Mesothelial cell of epicardium (in vitro differentiated cells): ENCODE measurements around the gene DLGAP1. TPM values are rescaled to one million over a fixed set of nuclear protein-coding genes. Genes with fewer than 3 reads are reported as not detected.
"Not testable (repeated sequence)": the region's sequence is repeated elsewhere in the genome, so short reads cannot be mapped to it uniquely, and the experiment has no call there.

Experiments used
- DNase-seq, 2 experiments: peaks; one replicate each; pipeline ENCODE4 v3.0.0; 2021; ENCODE audit warnings: low spot score in 2 of 2; ENCODE audit not compliant: unreplicated experiment in 2 of 2
- H3K27ac Mint-ChIP-seq: 2 replicates; pipeline ENCODE4 v1.8.0; 2021; ENCODE audit warnings: mixed read lengths
- H3K27me3 Mint-ChIP-seq: 2 replicates; pipeline ENCODE4 v1.8.0; 2021; ENCODE audit warnings: low read depth, mixed read lengths
- H3K36me3 Mint-ChIP-seq: 2 replicates; pipeline ENCODE4 v1.8.0; 2021; ENCODE audit warnings: mixed read lengths
- H3K4me1 Mint-ChIP-seq: 2 replicates; pipeline ENCODE4 v1.8.0; 2021; ENCODE audit warnings: mixed read lengths
- H3K4me3 Mint-ChIP-seq: 2 replicates; pipeline ENCODE4 v1.8.0; 2021; ENCODE audit warnings: mild to moderate bottlenecking, moderate library complexity, mixed read lengths
- H3K9me3 Mint-ChIP-seq: 2 replicates; pipeline ENCODE4 v1.8.0; 2021; ENCODE audit warnings: mixed read lengths
- total RNA-seq: library from RNA; stranded (reverse); gene quantifications from 3 replicates; pipeline ENCODE4 v1.2.1, GENCODE V29; 2021
- TF ChIP-seq, protein P1 (sequence below): fragments of 200-600 bp; sonication (generic); IDR thresholded peaks from one replicate; pipeline ENCODE4 v1.5.0; 2021; ENCODE audit warnings: antibody characterized with exemption; ENCODE audit not compliant: unreplicated experiment

DLGAP1 gene
- total RNA-seq, 1 donor from 2014 or later: 4.6 TPM

DNA sequence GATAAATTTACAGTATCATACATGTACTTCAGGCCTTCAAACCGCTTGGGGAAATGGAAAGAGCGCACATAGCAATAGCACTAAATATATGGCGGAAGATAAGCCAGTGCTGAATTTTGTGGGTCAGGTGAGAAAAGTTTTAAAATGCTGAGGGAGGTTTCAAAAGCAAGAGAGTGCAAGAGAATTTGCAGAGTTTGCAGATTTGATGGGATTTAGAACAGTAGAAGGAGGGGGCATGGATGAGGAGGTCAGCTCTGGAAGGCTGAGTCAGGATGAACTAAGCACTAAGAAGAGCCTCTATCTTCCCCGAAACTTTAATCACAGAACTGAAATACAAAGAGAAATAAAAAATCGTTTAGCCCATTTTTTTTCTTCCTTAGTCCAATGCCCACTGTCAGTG is 145.9 kb downstream of the DLGAP1 start:
- no peaks in the 10 kb centered on the region for H3K4me1 Mint-ChIP-seq
- no peaks in the 10 kb centered on the region for H3K36me3 Mint-ChIP-seq
- no peak overlapping the region for H3K27ac Mint-ChIP-seq
- peaks cover 3% of the 10 kb centered on the region for H3K27me3 Mint-ChIP-seq
- no peak overlapping the region for H3K4me3 Mint-ChIP-seq
- H3K9me3 Mint-ChIP-seq: no peaks in the 10 kb centered on the region
- TF ChIP-seq, protein P1, sequence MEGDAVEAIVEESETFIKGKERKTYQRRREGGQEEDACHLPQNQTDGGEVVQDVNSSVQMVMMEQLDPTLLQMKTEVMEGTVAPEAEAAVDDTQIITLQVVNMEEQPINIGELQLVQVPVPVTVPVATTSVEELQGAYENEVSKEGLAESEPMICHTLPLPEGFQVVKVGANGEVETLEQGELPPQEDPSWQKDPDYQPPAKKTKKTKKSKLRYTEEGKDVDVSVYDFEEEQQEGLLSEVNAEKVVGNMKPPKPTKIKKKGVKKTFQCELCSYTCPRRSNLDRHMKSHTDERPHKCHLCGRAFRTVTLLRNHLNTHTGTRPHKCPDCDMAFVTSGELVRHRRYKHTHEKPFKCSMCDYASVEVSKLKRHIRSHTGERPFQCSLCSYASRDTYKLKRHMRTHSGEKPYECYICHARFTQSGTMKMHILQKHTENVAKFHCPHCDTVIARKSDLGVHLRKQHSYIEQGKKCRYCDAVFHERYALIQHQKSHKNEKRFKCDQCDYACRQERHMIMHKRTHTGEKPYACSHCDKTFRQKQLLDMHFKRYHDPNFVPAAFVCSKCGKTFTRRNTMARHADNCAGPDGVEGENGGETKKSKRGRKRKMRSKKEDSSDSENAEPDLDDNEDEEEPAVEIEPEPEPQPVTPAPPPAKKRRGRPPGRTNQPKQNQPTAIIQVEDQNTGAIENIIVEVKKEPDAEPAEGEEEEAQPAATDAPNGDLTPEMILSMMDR: no peak
- no peak for DNase-seq

DNA sequence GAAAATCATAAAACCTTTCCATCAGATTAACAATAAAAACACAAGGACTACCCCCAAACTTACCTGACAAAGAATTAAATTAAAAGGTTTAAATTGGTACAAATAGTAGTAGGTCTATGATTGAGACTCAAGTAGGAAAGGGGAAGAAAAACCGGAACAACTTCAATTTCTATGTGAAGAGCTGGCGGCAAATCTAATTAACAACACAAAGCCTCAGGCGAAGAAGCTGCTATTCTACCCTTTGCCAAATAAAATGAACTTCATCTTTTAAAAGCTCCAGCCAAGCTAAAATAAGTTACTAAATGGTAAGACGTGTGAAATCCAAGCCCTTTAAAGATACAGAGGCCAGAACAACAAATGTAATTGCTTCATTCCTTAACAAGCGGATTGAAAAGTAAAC is 146.5 kb downstream of the DLGAP1 start:
- no peaks in the 10 kb centered on the region for H3K36me3 Mint-ChIP-seq
- no peak overlapping the region for H3K4me3 Mint-ChIP-seq
- DNase-seq: no peak
- H3K27me3 Mint-ChIP-seq: peaks cover 3% of the 10 kb centered on the region
- no peak overlapping the region for H3K27ac Mint-ChIP-seq
- TF ChIP-seq, protein P1: no peak
- no peaks in the 10 kb centered on the region for H3K4me1 Mint-ChIP-seq
- no peaks in the 10 kb centered on the region for H3K9me3 Mint-ChIP-seq

DNA sequence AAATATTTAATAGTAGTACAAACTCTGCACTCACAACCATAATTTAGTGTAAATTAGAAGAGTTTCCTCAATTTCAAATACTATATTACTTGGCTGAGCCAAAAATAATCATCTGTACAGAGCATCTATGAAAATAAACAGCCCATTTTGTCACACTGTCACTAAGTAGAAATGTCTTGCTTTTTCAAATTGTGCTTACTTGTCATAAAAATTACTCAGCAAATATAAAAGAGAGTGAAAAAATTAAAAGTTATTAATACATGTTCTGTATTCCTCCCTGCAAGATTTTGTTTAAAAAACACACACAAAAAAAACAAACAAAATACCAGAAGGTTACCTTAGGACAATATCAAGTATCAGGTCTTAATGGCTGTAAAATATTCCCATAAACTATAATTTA is 155.7 kb downstream of the DLGAP1 start:
- Mint-ChIP-seq H3K9me3 (no peaks in the 10 kb centered on the region), H3K27ac (no peak overlapping the region), H3K27me3 (peaks cover 5% of the 10 kb centered on the region), H3K36me3 (no peaks in the 10 kb centered on the region), H3K4me1 (no peaks in the 10 kb centered on the region), H3K4me3 (no peak overlapping the region)
- DNase-seq: no peak
- TF ChIP-seq, protein P1: no peak

GRCh38 chr18:4293337-4293736 is 161.8 kb downstream of the DLGAP1 start:
- no peak for DNase-seq
- no peak overlapping the region for H3K27ac Mint-ChIP-seq
- H3K9me3 Mint-ChIP-seq: no peaks in the 10 kb centered on the region
- H3K36me3 Mint-ChIP-seq: no peaks in the 10 kb centered on the region
- H3K27me3 Mint-ChIP-seq: peaks cover 11% of the 10 kb centered on the region
- H3K4me3 Mint-ChIP-seq: no peak overlapping the region
- TF ChIP-seq, protein P1: no peak
- no peaks in the 10 kb centered on the region for H3K4me1 Mint-ChIP-seq

- no peaks in the 10 kb centered on the region for H3K36me3 Mint-ChIP-seq
- TF ChIP-seq, protein P1: no peak
- DNase-seq: no peak
- H3K4me3 Mint-ChIP-seq: no peak overlapping the region
- H3K4me1 Mint-ChIP-seq: no peaks in the 10 kb centered on the region
- no peaks in the 10 kb centered on the region for H3K9me3 Mint-ChIP-seq
- peaks cover 11% of the 10 kb centered on the region for H3K27me3 Mint-ChIP-seq
- H3K27ac Mint-ChIP-seq: no peak overlapping the region
Observed at GRCh38 chr18:4292696-4293095, 162.4 kb downstream of the DLGAP1 start.

DNA sequence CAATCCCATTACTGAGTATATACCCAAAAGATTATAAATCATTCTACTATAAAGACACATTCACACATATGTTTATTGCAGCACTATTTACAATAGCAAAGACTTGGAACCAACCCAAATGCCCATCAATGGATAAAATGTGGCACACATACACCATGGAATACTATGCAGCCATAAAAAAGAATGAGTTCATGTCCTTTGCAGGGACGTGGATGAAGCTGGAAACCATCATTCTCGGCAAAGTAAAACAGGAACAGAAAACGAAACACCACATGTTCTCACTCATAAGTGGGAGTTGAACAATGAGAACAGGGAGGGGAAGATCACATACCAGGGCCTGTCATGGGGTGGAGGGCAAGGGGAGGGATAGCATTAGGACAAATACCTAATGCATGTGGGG is 167.8 kb downstream of the DLGAP1 start:
- peaks cover 22% of the 10 kb centered on the region for H3K4me1 Mint-ChIP-seq
- not testable (repeated sequence) for H3K27me3 Mint-ChIP-seq, DNase-seq, H3K4me3 Mint-ChIP-seq, H3K36me3 Mint-ChIP-seq, H3K9me3 Mint-ChIP-seq, H3K27ac Mint-ChIP-seq
